GM21737 (cell line): ENCODE results near the gene BTLA.
"Not testable (repeated sequence)": the region's sequence is repeated elsewhere in the genome, so short reads cannot be mapped to it uniquely, and the experiment has no call there.

Source experiments
- ATAC-seq: cut with Tn5 transposase; IDR thresholded peaks from one replicate; pipeline ENCODE4 v1.9.1; 2021; ENCODE audit warnings: mild to moderate bottlenecking, moderate library complexity; ENCODE audit not compliant: unreplicated experiment

Gene BTLA

GRCh38 chr3:112456147-112456546 is 43.1 kb downstream of the BTLA start:
- ATAC-seq = no peak

GRCh38 chr3:112448939-112449338 is 50.3 kb downstream of the BTLA start:
- no peak for ATAC-seq

GRCh38 chr3:112446343-112446742 is 52.9 kb downstream of the BTLA start:
- ATAC-seq = no peak

GRCh38 chr3:112445839-112446238 is 53.4 kb downstream of the BTLA start:
- no peak for ATAC-seq

GRCh38 chr3:112437146-112438022 is 61.9 kb downstream of the BTLA start:
- no peak for ATAC-seq

- ATAC-seq = no peak
Observed at GRCh38 chr3:112429960-112430359, 69.3 kb downstream of the BTLA start.

GRCh38 chr3:112427123-112427522 is 72.1 kb downstream of the BTLA start:
- ATAC-seq = no peak

- no peak for ATAC-seq
Observed at GRCh38 chr3:112425858-112426750, 73.2 kb downstream of the BTLA start.

- ATAC-seq = no peak
Observed at GRCh38 chr3:112425382-112425781, 73.9 kb downstream of the BTLA start.

- no peak for ATAC-seq
Observed at GRCh38 chr3:112424394-112424793, 74.9 kb downstream of the BTLA start.

GRCh38 chr3:112422921-112423320 is 76.4 kb downstream of the BTLA start:
- not testable (repeated sequence) for ATAC-seq

GRCh38 chr3:112418526-112418925 is 80.7 kb downstream of the BTLA start:
- ATAC-seq = not testable (repeated sequence)

- no peak for ATAC-seq
Observed at GRCh38 chr3:112417696-112418318, 81.5 kb downstream of the BTLA start.

GRCh38 chr3:112416391-112417212 is 82.7 kb downstream of the BTLA start:
- ATAC-seq = no peak

- no peak for ATAC-seq
Observed at GRCh38 chr3:112415390-112415789, 83.9 kb downstream of the BTLA start.
